HG03378 (cell line): ENCODE results near the gene CPED1.
"Not testable (repeated sequence)": the region's sequence is repeated elsewhere in the genome, so short reads cannot be mapped to it uniquely, and the experiment has no call there.

Source experiments
- ATAC-seq: cut with Tn5 transposase; IDR thresholded peaks from one replicate; pipeline ENCODE4 v1.9.1; 2021; ENCODE audit warnings: mild to moderate bottlenecking, moderate library complexity; ENCODE audit not compliant: unreplicated experiment

CPED1 gene

GRCh38 chr7:121211253-121211652 is 222.7 kb downstream of the CPED1 start:
- no peak for ATAC-seq

GRCh38 chr7:121212036-121212435 is 223.5 kb downstream of the CPED1 start:
- ATAC-seq = no peak

- ATAC-seq = no peak
These were observed 226.1 kb downstream of the CPED1 start for GRCh38 chr7:121214657-121215056.

GRCh38 chr7:121219026-121219425 is 230.5 kb downstream of the CPED1 start:
- no peak for ATAC-seq

- not testable (repeated sequence) for ATAC-seq
These were observed 232.6 kb downstream of the CPED1 start for GRCh38 chr7:121221108-121221507.

- ATAC-seq = no peak
These were observed 240.3 kb downstream of the CPED1 start for GRCh38 chr7:121228779-121229178.

- ATAC-seq = no peak
These were observed 246.7 kb downstream of the CPED1 start for GRCh38 chr7:121235201-121235600.

- no peak for ATAC-seq
These were observed 249.1 kb downstream of the CPED1 start for GRCh38 chr7:121237601-121238000.

- no peak for ATAC-seq
These were observed 255.8 kb downstream of the CPED1 start for GRCh38 chr7:121244120-121244870.

- not testable (repeated sequence) for ATAC-seq
These were observed 262.9 kb downstream of the CPED1 start for GRCh38 chr7:121251367-121251766.

- ATAC-seq = not testable (repeated sequence)
These were observed 264.2 kb downstream of the CPED1 start for GRCh38 chr7:121252523-121253235.

- ATAC-seq = no peak
These were observed 271.3 kb downstream of the CPED1 start for GRCh38 chr7:121259826-121260225.

- ATAC-seq = no peak
These were observed 272.8 kb downstream of the CPED1 start for GRCh38 chr7:121261207-121261884.

- no peak for ATAC-seq
These were observed 273.7 kb downstream of the CPED1 start for GRCh38 chr7:121262221-121262620.

- no peak for ATAC-seq
These were observed 274.5 kb downstream of the CPED1 start for GRCh38 chr7:121262969-121263368.

GRCh38 chr7:121266307-121266894 is 277.9 kb downstream of the CPED1 start:
- no peak for ATAC-seq

GRCh38 chr7:121267612-121268011 is 279.1 kb downstream of the CPED1 start:
- ATAC-seq = no peak

- no peak for ATAC-seq
These were observed 281.3 kb downstream of the CPED1 start for GRCh38 chr7:121269798-121270197.

GRCh38 chr7:121271098-121271497 is 282.6 kb downstream of the CPED1 start:
- ATAC-seq = no peak

GRCh38 chr7:121271916-121272315 is 283.4 kb downstream of the CPED1 start:
- peak; percentile 60 for ATAC-seq

GRCh38 chr7:121272676-121273075 is 284.2 kb downstream of the CPED1 start:
- no peak for ATAC-seq
